ENCODE results near the gene CLTCL1.
A peak's percentile ranks its signal among the peaks of the same experiment; 100 is the strongest.
"Not testable (repeated sequence)": the region's sequence is repeated elsewhere in the genome, so short reads cannot be mapped to it uniquely, and the experiment has no call there.

CLTCL1 gene

GRCh38 chr22:19175602-19176174 lies 115.8 kb downstream of the CLTCL1 start:
- no peak for DNase-seq (ENCODE audit: low read depth)

- DNase-seq (ENCODE audit: low read depth) = no peak
Observed at GRCh38 chr22:19175026-19175601, 116.4 kb downstream of the CLTCL1 start.

GRCh38 chr22:19174106-19175025 lies 117.2 kb downstream of the CLTCL1 start:
- peak; percentile 79 for DNase-seq (ENCODE audit: low read depth)

- no peak for DNase-seq (ENCODE audit: low read depth)
Observed at GRCh38 chr22:19173047-19174035, 118.2 kb downstream of the CLTCL1 start.

GRCh38 chr22:19172213-19173046 lies 119.1 kb downstream of the CLTCL1 start:
- no peak for DNase-seq (ENCODE audit: low read depth)

GRCh38 chr22:19169947-19170318 lies 121.6 kb downstream of the CLTCL1 start:
- no peak for DNase-seq (ENCODE audit: low read depth)

GRCh38 chr22:19169002-19169946 lies 122.2 kb downstream of the CLTCL1 start:
- no peak for DNase-seq (ENCODE audit: low read depth)

GRCh38 chr22:19168088-19168890 lies 123.2 kb downstream of the CLTCL1 start:
- no peak for DNase-seq (ENCODE audit: low read depth)

- no peak for DNase-seq (ENCODE audit: low read depth)
Observed at GRCh38 chr22:19167106-19167869, 124.2 kb downstream of the CLTCL1 start.

GRCh38 chr22:19166421-19166820 lies 125.1 kb downstream of the CLTCL1 start:
- DNase-seq (ENCODE audit: low read depth) = no peak

GRCh38 chr22:19164425-19164824 lies 127.1 kb downstream of the CLTCL1 start:
- no peak for DNase-seq (ENCODE audit: low read depth)

GRCh38 chr22:19158649-19159048 lies 132.9 kb downstream of the CLTCL1 start:
- not testable (repeated sequence) for DNase-seq (ENCODE audit: low read depth)

GRCh38 chr22:19156109-19156508 lies 135.4 kb downstream of the CLTCL1 start:
- not testable (repeated sequence) for DNase-seq (ENCODE audit: low read depth)

GRCh38 chr22:19152942-19153883 lies 138.3 kb downstream of the CLTCL1 start:
- DNase-seq (ENCODE audit: low read depth) = no peak

- no peak for DNase-seq (ENCODE audit: low read depth)
Observed at GRCh38 chr22:19151329-19152191, 140.0 kb downstream of the CLTCL1 start.

Data from GM04503 (cell line).